ENCODE data around the gene ABHD14A. TPM values are rescaled to one million over a fixed set of nuclear protein-coding genes. Genes with fewer than 3 reads are reported as not detected.

ABHD14A gene
- total RNA-seq, 1 experiment from 2014 or later: 3.8 TPM

DNA sequence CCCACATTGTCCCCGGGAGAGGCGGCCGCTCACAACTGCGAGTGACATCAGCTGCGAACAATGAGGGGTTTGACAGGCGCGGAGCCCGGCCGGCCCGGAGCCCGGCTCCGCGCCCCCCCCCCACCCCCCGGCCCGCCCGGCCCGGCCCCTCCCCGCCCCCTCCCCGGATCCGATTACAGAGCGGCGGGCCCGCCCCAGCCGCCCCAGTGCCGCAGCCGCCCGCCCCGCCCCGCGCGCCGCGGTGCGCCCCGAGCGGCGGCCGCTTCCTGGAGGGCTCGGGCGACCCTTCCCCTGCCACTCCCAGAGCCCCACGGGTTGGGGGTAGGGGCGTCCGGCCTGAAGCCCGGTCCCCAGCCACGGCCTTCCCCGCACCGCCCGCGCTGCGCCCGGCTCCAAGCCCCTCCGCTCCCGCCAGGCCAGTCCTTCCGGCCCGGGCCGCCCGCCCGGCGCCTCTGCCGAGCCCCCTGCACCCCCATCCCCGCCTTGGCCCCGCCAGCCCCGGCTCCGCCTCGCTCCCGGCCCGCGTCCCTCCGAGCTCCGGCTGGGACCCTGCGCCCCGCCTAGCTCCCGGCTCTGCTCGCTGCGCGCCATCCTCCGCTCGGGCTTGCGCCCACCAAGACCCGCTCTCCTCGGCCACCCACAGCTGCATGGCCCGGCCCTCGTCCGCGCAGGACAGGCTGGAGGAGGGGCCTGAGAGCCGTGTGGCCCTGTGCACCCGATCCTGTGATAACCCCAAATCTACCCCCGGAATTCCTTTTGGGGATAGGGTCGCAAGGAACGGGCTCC, 7.3 kb upstream of the ABHD14A start, which contains the start of gene PCBP4 (continued):
- TF ChIP-seq GTF2I (CRISPR knock-in tag; conservative IDR thresholded peaks at IDR 0.05): no peak
- no peak for TF ChIP-seq ZNF416 (CRISPR knock-in tag; IDR thresholded peaks at IDR 0.05)
- 0 out of 2 replicates have a peak, but pooled peaks have one; percentile 55 for TF ChIP-seq ZNF425 (CRISPR knock-in tag; conservative IDR thresholded peaks at IDR 0.05)
- no peak for TF ChIP-seq ZBTB43 (CRISPR knock-in tag; IDR thresholded peaks at IDR 0.05)
- TF ChIP-seq STAT6 (CRISPR knock-in tag; conservative IDR thresholded peaks at IDR 0.05; ENCODE audit: low read depth): no peak
- TF ChIP-seq, protein P1, sequence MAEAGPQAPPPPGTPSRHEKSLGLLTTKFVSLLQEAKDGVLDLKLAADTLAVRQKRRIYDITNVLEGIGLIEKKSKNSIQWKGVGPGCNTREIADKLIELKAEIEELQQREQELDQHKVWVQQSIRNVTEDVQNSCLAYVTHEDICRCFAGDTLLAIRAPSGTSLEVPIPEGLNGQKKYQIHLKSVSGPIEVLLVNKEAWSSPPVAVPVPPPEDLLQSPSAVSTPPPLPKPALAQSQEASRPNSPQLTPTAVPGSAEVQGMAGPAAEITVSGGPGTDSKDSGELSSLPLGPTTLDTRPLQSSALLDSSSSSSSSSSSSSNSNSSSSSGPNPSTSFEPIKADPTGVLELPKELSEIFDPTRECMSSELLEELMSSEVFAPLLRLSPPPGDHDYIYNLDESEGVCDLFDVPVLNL (CRISPR knock-in tag; IDR thresholded peaks at IDR 0.05; ENCODE audit: borderline replicate concordance, low read depth): 0 out of 2 replicates have a peak, but pooled peaks have one; percentile 31
- no peak; the same call in 1 of the 2 replicates for TF ChIP-seq ETV6 (CRISPR knock-in tag; IDR thresholded peaks at IDR 0.05)
- no peak for TF ChIP-seq SMAD4 (CRISPR knock-in tag; IDR thresholded peaks at IDR 0.05)
- no peak; the same call in 1 of the 2 replicates for TF ChIP-seq ZNF219 (CRISPR knock-in tag; IDR thresholded peaks at IDR 0.05; ENCODE audit: borderline replicate concordance)
- no peak for TF ChIP-seq ELF4 (CRISPR knock-in tag; IDR thresholded peaks at IDR 0.05; ENCODE audit: low read depth)
- no peak for TF ChIP-seq IRF2 (CRISPR knock-in tag; IDR thresholded peaks at IDR 0.05; ENCODE audit: borderline replicate concordance, low read depth)
- TF ChIP-seq, protein P2, sequence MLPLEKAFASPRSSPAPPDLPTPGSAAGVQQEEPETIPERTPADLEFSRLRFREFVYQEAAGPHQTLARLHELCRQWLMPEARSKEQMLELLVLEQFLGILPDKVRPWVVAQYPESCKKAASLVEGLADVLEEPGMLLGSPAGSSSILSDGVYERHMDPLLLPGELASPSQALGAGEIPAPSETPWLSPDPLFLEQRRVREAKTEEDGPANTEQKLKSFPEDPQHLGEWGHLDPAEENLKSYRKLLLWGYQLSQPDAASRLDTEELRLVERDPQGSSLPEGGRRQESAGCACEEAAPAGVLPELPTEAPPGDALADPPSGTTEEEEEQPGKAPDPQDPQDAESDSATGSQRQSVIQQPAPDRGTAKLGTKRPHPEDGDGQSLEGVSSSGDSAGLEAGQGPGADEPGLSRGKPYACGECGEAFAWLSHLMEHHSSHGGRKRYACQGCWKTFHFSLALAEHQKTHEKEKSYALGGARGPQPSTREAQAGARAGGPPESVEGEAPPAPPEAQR (CRISPR knock-in tag; IDR thresholded peaks at IDR 0.05): no peak
- peak; percentile 59; the same call in 1 of the 2 replicates for TF ChIP-seq ZBTB21 (CRISPR knock-in tag; IDR thresholded peaks at IDR 0.05; ENCODE audit: borderline replicate concordance)
- 0 out of 2 replicates have a peak, but pooled peaks have one; percentile 64 for TF ChIP-seq CBFB (CRISPR knock-in tag; IDR thresholded peaks at IDR 0.05; ENCODE audit: low read depth)
- TF ChIP-seq, protein P3, sequence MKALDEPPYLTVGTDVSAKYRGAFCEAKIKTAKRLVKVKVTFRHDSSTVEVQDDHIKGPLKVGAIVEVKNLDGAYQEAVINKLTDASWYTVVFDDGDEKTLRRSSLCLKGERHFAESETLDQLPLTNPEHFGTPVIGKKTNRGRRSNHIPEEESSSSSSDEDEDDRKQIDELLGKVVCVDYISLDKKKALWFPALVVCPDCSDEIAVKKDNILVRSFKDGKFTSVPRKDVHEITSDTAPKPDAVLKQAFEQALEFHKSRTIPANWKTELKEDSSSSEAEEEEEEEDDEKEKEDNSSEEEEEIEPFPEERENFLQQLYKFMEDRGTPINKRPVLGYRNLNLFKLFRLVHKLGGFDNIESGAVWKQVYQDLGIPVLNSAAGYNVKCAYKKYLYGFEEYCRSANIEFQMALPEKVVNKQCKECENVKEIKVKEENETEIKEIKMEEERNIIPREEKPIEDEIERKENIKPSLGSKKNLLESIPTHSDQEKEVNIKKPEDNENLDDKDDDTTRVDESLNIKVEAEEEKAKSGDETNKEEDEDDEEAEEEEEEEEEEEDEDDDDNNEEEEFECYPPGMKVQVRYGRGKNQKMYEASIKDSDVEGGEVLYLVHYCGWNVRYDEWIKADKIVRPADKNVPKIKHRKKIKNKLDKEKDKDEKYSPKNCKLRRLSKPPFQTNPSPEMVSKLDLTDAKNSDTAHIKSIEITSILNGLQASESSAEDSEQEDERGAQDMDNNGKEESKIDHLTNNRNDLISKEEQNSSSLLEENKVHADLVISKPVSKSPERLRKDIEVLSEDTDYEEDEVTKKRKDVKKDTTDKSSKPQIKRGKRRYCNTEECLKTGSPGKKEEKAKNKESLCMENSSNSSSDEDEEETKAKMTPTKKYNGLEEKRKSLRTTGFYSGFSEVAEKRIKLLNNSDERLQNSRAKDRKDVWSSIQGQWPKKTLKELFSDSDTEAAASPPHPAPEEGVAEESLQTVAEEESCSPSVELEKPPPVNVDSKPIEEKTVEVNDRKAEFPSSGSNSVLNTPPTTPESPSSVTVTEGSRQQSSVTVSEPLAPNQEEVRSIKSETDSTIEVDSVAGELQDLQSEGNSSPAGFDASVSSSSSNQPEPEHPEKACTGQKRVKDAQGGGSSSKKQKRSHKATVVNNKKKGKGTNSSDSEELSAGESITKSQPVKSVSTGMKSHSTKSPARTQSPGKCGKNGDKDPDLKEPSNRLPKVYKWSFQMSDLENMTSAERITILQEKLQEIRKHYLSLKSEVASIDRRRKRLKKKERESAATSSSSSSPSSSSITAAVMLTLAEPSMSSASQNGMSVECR (CRISPR knock-in tag; IDR thresholded peaks at IDR 0.05; ENCODE audit: borderline replicate concordance): 0 out of 2 replicates have a peak, but pooled peaks have one; percentile 39
